SW 1271 (cell line): ENCODE results near the gene EML1.
A peak's percentile ranks its signal among the peaks of the same experiment; 100 is the strongest.

ENCODE experiments used
- DNase-seq, 2 experiments: peaks; one replicate each; lab custom pipeline; 2025; lab: John Stamatoyannopoulos, UW

Gene EML1

DNA sequence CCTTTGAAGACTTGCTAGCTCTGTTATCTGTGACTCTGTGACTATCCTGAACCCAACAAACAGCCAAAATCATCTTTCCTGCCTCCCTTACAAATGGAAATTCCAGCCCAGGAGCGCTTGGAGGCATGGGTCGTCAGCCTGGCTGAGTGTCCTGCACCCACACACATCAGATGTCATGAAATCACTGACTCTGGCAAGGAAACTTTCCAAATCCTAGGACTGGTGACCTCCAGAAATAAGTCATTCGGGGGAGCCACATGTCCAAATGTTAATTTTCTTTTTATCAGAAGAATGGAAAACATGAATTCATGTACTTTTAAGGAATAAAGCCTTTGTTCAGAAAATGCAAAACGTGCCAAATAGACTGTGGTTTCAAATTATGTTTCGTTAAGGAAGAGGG lies 175.7 kb downstream of the EML1 start:
- no peak for DNase-seq

- no peak for DNase-seq
These were observed 176.6 kb downstream of the EML1 start for GRCh38 chr14:99969673-99970322.

- peak; percentile 35 to 79 for DNase-seq
These were observed 178.1 kb downstream of the EML1 start for GRCh38 chr14:99971087-99971940.

DNA sequence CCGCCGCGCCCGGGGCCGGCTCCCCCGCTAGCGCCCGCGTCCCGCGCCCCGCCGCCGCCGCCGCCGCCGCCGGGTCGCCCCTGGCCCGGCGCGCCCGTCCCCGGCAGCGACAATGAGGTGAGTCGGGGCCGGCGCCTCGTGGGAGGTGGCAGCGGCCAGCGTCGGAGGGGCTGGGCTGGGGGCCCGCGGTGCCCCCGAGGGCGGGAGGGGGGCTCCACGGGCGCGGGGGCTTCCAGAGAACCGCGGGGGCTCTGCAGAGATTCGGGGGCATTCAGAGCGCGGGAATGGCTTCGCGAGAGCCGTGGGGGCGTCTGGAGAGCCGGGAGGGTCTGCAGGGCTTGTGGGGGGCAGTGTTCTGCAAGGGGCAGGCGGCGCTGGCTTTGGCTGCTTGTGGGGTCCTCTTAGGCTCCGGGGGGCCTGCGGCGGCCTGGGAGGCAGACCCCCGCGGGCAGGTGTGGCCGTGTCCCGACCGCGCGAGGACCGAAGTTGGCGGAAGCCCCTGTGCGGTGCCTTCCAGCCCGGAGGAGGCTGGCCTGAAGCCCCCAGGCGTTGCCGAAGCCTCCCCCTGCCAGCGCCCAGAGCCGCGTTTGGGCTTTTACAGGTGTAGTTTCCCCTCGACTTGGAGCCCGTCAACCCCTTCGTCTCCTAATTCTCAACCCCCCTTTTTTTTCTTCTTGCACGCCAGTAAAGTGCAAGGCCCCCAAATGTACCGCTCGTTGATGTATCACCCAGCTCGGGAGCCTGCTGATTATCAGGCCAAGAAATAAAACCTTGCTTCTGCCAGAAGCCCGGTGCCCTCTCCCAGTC lies 178.9 kb downstream of the EML1 start:
- no peak for DNase-seq

GRCh38 chr14:99972748-99973466 lies 179.7 kb downstream of the EML1 start:
- no peak for DNase-seq

DNA sequence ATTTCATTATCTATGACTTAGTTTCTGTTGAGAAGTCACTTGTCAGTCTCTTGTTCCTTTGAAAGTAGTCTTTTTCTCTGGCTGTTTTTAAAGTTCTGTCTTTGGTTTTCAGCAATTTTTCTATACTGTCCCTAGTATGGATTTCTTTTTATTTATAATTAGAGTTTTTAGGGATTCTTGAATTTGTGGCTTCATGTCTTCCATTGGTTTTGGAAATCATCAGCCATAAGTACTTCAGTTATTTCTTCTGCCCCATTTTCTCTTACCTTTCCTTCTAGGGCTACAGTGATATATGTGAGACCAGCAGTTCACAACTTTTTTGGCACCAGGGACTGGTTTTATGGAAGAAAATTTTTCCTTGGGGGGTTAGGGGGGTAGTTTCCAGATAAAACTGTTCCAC lies 182.0 kb downstream of the EML1 start:
- no peak for DNase-seq

DNA sequence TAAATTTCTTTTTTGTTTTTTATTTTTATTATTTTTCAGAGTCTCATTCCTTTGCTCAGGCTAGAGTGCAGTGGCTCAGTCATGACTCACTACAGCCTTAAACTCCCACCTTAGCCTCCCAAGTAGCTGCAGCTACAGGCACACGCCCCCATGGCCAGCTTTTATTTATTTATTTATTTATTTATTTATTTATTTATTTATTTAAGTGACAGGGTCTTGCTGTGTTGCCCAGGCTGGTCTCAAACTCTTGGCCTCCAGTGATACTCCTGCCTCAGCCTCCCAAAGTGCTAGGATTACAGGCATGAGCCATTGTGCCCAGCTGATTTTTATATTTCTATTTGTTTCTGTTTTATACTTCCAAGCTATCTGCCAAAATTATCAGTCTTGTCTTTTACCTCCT lies 182.8 kb downstream of the EML1 start:
- no peak for DNase-seq

DNA sequence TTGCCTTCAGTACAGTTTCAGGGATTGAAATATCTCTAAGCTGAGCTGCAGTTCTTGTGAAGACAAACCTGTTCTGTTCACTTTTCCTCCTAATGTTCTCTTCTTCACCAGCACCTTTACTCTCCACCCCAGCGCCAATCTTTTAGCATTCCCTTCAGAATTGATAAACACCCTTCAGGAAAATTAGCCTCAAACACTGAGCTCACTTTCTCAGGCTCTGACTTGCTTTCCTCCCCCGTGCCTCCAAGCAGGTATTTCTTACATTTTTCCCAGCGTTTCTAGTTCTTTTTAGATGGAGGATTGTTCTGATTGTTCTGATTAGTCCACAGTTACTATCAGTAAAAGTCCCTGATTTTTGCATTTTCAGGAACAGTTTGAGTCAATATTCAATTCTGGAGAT lies 183.5 kb downstream of the EML1 start:
- DNase-seq = no peak

DNA sequence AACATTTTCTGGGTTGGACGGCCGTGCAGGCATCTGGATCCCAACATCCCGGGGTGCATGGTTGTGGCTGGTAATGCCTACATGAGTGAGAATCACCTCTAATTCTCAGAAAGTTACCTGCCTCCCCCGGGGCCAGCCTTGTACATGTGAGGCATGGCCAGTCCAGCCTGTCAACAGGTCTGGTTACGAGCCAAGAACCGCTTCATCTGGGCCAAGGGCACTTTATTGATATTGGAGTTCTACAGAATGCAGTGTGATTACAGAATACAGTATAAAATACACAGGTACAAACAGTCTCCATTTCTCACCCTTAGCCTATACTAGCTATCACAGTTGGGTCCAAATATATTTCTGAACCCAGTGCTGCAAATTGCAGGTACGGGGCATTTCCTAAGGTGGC lies 187.1 kb downstream of the EML1 start:
- no peak for DNase-seq

- no peak for DNase-seq
These were observed 188.6 kb downstream of the EML1 start for GRCh38 chr14:99981806-99982205.

DNA sequence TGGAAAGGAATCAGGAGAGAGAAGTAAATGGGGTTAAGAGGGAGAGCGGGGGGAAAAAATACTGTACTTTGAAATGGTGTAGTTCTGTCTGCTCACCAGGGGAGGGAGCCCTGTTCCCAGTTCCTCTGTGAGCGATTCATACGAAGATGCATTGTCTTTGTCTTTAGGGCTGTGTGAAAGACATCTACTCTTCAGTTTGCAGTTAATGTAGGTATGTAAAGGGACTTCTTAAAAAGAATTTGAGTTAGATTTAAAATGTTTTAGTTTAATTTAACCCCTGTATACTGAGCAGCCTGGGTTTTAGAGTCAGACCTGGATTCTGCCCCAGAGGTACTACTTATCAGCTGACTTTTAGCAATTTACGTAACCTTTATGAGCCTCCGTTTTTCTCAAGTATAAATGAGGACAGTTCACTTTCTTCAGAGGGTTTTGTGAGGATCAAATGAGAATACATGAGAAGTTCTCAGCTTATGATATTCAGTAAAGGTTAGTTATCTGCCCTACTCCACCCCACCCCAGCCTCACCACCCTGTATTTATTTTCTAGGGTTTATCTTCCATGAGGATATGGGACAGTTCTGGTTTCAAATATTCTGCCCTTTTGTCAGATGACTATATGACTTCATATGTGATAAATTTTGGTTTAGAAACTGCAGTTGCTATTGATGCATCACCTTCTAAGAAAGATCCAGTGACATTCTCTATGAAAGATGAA lies 189.5 kb downstream of the EML1 start:
- DNase-seq = peak; percentile 6 to 65

DNA sequence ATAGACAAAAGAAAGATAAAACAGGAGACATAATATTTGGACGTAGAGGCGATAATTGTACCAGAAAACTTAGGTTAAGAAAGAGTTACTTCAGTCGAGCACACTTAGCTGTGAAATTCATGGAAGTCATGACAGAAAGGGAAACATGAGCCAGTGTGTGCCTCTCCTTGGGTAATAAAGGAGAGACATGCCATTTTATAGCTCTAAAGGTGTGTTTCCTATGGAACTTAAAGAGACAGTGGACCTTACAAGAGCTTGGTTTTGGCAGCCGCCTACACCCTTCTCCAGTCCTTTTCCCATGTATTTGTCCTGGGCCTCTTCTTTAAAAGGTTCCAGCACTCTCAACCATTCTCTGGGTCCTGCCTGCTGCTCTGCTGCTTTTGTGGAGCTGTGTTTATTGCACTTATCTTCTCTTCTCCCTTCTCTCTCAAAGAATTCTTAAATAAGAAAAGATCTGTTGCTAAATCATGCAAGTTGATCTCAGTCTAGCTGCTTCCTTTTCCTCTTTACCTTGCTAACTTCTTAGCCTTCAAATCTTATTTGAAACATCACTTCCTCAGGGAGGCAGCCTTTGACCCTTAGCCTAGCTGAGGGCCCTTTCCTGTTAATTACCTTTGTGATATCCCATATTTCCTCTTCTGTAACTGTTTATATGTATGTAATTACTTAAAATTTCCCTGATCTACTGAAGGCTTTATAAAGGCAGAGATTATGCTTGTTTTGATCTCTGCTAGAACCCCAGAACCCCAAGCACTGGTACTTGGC lies 190.2 kb downstream of the EML1 start:
- DNase-seq = no peak

DNA sequence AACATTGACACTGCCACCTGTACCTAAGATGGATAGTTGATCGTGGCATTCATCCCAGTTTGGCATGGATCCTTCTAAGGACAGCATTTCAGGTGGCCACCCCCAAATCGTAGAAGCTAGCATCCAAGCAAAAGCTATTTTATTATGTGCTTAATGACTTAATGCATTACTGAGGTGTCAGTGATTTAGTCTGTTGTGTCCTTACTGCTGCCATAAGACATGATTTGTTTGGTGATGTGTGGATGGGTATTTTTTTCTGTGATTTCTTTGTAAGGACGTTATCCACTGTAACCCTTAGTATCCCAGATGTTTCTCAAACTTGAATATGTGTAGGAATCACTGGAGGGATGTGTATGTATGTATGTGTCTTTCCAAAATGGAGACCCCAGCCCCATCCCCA lies 190.8 kb downstream of the EML1 start:
- no peak for DNase-seq

DNA sequence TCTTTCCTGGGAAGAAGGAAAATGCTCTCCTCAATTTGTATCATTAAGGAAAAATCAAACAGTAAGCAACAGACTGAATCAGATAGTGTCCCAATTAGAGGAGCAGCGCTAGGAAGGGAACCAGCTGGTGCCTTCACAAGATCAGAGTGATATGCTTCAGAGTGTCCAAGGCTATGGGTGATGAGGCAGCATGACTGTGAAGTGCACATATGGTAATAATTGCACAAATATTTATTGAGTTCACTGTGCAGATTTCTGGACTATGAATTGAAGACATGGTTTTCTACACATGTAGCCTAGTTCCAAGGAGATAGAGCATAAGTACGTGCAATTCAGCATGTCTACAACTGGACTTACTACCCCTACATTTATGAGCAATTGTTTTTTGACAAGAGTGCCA lies 193.2 kb downstream of the EML1 start:
- DNase-seq = no peak

- DNase-seq = no peak
These were observed 195.8 kb downstream of the EML1 start for GRCh38 chr14:99989032-99989431.

DNA sequence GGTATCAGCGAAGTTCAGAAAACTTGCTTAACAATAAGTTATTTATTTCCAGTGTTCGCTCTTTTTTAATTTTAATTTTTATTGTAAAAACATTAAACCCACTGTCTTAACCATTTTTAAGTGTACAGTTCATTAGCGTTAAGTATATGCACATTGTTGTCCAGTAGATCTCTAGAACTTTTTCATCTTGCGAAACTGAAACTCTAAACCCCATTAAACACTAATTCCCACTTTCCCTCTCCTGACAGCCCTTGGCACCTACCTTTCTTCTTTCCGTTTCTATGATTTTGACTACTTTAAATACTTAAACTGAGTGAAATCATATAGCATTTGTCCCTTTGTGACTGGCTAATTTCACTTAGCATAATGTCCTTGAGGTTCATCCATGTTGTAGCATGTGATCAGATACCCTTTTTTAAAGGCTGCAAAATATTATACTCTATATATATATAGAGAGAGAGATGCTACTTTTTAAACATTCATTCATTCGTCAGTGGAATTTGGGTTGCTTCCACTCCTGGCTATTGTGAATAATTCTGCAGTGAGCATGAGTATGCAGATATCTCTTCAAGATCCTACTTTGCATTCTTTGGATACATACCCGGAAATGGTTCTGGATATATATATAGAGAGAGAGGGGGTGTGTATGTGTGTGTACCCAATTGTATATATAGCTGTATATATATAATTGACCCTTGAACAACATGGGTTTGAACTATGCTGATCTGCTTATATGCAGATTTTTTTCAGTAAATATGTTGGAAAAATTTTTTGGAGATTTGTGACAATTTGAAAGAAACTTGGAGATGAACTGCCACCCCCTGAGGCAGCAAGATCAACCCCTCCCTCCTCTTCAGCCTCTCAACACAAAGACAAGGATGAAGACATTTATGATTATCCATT lies 197.3 kb downstream of the EML1 start:
- DNase-seq = no peak

DNA sequence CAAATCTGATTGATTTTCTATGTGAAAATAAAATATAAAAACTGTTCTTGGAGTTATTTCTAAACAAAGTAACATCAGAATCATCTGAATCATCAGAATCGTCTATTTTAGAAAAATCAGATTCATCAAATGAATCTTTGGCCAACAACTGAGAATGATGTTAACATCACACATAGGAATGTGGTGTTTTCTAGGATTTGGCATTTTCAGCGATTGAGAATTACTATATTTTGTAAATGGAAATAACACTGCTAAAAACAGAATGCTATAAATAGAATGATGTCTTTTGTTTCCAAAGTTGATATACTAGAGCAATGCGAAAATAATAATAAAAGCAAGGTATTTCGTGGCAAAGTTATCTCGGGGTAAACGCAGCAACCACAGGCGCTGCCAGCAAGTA lies 198.1 kb downstream of the EML1 start:
- DNase-seq = no peak
